Type B pancreatic cell (in vitro differentiated cells): ENCODE measurements around the gene TGIF1. TPM values are rescaled to one million over a fixed set of nuclear protein-coding genes. Genes with fewer than 3 reads are reported as not detected.

Experiments
- DNase-seq: peaks from one replicate; pipeline ENCODE4 v3.0.0; 2021; ENCODE audit warnings: mixed read lengths; ENCODE audit not compliant: unreplicated experiment; ENCODE audit errors: extremely low spot score
- H3K27ac Mint-ChIP-seq: 2 replicates; pipeline ENCODE4 v1.8.0; 2021; ENCODE audit warnings: mild to moderate bottlenecking, mixed read lengths
- H3K27me3 Mint-ChIP-seq: 2 replicates; pipeline ENCODE4 v1.8.0; 2021; ENCODE audit warnings: mixed read lengths
- H3K36me3 Mint-ChIP-seq: 2 replicates; pipeline ENCODE4 v1.8.0; 2021; ENCODE audit warnings: mixed read lengths
- H3K4me1 Mint-ChIP-seq: one replicate; pipeline ENCODE4 v1.8.0; 2021; ENCODE audit warnings: mixed read lengths; ENCODE audit not compliant: unreplicated experiment
- H3K4me3 Mint-ChIP-seq: 2 replicates; pipeline ENCODE4 v1.8.0; 2021; ENCODE audit warnings: mild to moderate bottlenecking, mixed read lengths
- H3K9me3 Mint-ChIP-seq: 2 replicates; pipeline ENCODE4 v1.8.0; 2021; ENCODE audit warnings: mixed read lengths
- total RNA-seq: library from RNA; stranded (reverse); gene quantifications from 2 replicates; pipeline ENCODE4 v1.2.1, GENCODE V29; 2021; ENCODE audit warnings: low replicate concordance
- TF ChIP-seq, protein P1 (sequence below): fragments of 200-600 bp; sonication (generic); conservative IDR thresholded peaks from 2 replicates; pipeline ENCODE4 v1.5.0; 2021; ENCODE audit warnings: antibody characterized with exemption, mild to moderate bottlenecking

The TGIF1 gene
- total RNA-seq, 1 donor from 2014 or later, result 80.7 TPM

DNA sequence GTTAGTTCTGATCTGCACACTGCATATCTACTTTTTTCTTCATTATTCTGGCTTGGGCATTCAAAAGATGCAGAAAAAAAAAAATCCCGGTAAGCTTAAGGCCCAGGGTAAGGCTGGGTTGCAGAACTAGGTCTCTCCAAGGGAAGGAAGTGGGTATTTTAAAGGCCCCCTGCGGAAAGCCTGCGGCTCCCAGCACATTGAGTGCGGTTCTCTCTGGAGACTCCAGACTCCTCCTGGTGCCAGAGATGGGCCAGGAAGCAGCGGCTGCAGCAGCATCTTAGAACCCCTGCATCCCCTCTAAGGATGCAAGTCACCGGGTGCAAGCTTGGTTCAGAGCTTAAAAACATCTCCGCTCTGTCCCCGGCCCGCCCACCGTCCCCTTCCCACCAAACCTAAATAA, 49.5 kb downstream of the TGIF1 start:
- no peaks in the 10 kb centered on the region for H3K9me3 Mint-ChIP-seq
- TF ChIP-seq, protein P1, sequence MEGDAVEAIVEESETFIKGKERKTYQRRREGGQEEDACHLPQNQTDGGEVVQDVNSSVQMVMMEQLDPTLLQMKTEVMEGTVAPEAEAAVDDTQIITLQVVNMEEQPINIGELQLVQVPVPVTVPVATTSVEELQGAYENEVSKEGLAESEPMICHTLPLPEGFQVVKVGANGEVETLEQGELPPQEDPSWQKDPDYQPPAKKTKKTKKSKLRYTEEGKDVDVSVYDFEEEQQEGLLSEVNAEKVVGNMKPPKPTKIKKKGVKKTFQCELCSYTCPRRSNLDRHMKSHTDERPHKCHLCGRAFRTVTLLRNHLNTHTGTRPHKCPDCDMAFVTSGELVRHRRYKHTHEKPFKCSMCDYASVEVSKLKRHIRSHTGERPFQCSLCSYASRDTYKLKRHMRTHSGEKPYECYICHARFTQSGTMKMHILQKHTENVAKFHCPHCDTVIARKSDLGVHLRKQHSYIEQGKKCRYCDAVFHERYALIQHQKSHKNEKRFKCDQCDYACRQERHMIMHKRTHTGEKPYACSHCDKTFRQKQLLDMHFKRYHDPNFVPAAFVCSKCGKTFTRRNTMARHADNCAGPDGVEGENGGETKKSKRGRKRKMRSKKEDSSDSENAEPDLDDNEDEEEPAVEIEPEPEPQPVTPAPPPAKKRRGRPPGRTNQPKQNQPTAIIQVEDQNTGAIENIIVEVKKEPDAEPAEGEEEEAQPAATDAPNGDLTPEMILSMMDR, result no peak
- H3K27ac Mint-ChIP-seq, result peak overlapping the region; percentile 39
- DNase-seq, result no peak
- H3K36me3 Mint-ChIP-seq, result no peaks in the 10 kb centered on the region
- H3K27me3 Mint-ChIP-seq, result peaks cover 28% of the 10 kb centered on the region
- H3K4me3 Mint-ChIP-seq, result peak overlapping the region; percentile 82
- H3K4me1 Mint-ChIP-seq, result peaks cover 15% of the 10 kb centered on the region

DNA sequence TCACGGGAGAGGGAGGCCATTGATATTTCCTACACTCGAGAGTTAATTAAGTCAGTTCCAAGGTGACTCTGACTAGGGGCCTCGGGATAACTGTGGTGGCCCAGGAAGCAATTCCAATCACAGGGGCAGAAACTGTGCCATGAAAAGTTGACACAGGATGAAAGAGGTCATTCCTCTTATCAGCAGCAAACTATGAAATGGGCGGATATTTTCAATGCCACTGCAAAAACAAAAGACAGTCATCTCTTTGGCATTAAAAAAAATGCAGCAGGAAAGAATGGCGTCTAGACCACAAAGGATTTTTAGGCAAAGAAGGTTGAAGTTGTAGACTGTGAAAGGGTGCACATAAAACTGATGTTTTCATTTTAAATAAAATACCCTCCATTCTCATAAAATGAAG, 50.0 kb downstream of the TGIF1 start:
- Mint-ChIP-seq H3K9me3 (no peaks in the 10 kb centered on the region), H3K4me1 (peaks cover 15% of the 10 kb centered on the region), H3K4me3 (peak overlapping the region; percentile 82), H3K27me3 (peaks cover 28% of the 10 kb centered on the region), H3K36me3 (no peaks in the 10 kb centered on the region), H3K27ac (peak overlapping the region; percentile 39)
- no peak for DNase-seq
- TF ChIP-seq, protein P1, result no peak

DNA sequence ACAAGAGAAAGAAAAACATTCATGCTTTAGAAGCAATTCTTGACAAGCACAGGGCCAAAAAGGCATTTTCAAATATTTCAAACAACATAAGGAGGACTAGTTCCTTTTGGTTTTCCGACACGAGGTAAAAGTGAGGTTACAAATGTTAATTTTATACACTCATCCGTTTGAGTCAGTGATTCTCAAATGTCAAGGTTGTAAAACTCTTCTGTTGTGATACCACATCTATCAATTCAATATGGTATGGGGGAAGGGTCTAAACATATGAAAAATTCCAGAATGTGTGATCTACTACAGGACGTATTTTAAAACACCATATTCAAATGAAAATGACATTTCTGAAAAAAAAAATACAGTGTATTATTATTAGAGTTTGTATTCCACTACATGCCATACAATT, 52.7 kb downstream of the TGIF1 start:
- Mint-ChIP-seq H3K4me1 (peaks cover 15% of the 10 kb centered on the region), H3K36me3 (no peaks in the 10 kb centered on the region), H3K4me3 (no peak overlapping the region), H3K27me3 (peaks cover 23% of the 10 kb centered on the region), H3K27ac (no peak overlapping the region), H3K9me3 (no peaks in the 10 kb centered on the region)
- DNase-seq, result no peak
- TF ChIP-seq, protein P1, result no peak

DNA sequence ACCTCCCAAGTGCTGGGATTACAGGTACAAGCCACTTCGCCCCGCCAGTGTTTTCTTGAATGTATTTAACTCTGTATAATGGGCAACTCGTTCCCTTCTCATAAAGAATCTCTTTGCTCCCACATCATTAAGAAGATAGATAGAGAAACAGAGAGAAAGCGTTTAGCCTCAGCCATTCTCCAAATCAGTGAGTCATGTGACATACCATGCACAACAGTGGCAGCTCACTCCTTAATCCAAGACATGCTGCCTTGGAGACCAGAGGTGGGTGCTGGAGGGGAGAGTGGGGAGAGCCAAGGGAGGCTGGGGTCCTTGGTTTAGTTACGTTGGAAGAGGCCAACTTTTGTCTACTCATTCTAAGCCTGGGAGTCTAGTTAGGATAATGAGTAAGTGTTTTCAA, 54.7 kb downstream of the TGIF1 start:
- no peaks in the 10 kb centered on the region for H3K9me3 Mint-ChIP-seq
- TF ChIP-seq, protein P1, result no peak
- no peak overlapping the region for H3K4me3 Mint-ChIP-seq
- no peak overlapping the region for H3K27ac Mint-ChIP-seq
- H3K27me3 Mint-ChIP-seq, result peaks cover 8% of the 10 kb centered on the region
- H3K4me1 Mint-ChIP-seq, result peaks cover 21% of the 10 kb centered on the region
- DNase-seq, result no peak
- no peaks in the 10 kb centered on the region for H3K36me3 Mint-ChIP-seq

DNA sequence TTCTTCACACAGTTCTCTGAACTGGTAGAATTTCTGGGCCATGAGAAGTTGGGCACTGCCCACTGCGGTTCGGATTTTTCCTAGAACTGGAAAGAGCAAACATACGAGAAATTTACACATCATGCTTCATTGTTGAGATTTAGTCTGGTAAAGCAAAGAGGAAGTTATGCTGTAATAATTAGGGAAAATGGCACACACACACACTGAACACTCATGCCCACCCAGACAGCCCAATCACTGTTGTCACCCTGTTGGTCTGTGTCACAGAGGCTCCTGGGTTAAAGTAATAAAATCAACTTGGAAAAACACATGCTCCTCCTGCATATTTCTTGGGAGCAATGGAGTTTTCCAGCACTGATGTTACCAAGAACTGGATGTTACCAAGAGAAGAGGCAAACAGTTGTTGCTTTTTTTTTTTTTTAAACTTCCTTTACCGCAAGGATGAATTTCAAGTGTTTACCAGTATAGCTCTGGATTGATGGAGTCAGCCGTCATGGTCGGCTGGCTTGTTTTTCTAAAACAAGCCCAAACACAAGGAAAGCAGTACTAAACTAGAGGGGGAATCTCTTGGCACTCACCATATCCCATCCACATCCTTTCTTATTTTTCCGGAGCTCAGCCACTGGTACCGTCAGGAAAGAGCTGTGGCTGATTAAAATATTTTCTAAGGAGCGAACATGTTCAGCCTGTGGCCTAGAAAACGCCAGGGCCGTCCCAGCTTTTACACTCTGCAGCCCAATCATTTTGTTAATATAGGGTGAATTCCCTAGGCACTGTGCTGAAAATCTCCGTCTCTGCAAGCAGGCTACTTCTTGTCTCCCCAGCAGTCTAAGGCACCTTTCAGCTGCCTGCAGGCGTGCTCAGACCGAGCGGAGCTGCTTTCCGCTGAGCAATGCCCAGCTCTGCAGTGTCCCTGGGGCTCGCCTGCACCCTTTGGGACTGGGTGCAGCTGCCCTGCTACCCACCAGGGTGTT, 58.9 kb downstream of the TGIF1 start:
- Mint-ChIP-seq H3K27me3 (peaks cover 11% of the 10 kb centered on the region), H3K9me3 (no peaks in the 10 kb centered on the region), H3K36me3 (no peaks in the 10 kb centered on the region), H3K4me1 (peaks cover 20% of the 10 kb centered on the region), H3K4me3 (no peak overlapping the region), H3K27ac (no peak overlapping the region)
- peak; percentile 36 for DNase-seq
- TF ChIP-seq, protein P1, result no peak

Other genes starting within 250 kb of the TGIF1 start
- gene MYOM1, start 230.2 kb upstream of the TGIF1 start, total RNA-seq, result 2.0 TPM in 2 replicates
- gene MYL12A, start 202.4 kb upstream of the TGIF1 start, total RNA-seq, result 219 and 271 TPM in 2 replicates
- gene MYL12B, start 188.0 kb upstream of the TGIF1 start, total RNA-seq, result 211 and 359 TPM in 2 replicates